Fibroblast of pulmonary artery (primary cell): Measurements from ENCODE around the gene MICAL2.

Source experiments
- DNase-seq: peaks from one replicate; pipeline ENCODE4 v3.0.0-alpha.2; 2010; ENCODE audit warnings: low read depth
- H3K4me3 ChIP-seq: replicated peaks from 2 replicates; pipeline ENCODE4 v1.5.1; 2011; ENCODE audit warnings: low read depth, mild to moderate bottlenecking, control low read depth, low read length, moderate library complexity
- TF ChIP-seq, protein P1 (sequence below): IDR thresholded peaks from 2 replicates; pipeline ENCODE4 v1.5.1; 2011; ENCODE audit warnings: mild to moderate bottlenecking, control low read depth, low read length, inconsistent platforms; ENCODE audit errors: missing control alignments

MICAL2 gene

DNA sequence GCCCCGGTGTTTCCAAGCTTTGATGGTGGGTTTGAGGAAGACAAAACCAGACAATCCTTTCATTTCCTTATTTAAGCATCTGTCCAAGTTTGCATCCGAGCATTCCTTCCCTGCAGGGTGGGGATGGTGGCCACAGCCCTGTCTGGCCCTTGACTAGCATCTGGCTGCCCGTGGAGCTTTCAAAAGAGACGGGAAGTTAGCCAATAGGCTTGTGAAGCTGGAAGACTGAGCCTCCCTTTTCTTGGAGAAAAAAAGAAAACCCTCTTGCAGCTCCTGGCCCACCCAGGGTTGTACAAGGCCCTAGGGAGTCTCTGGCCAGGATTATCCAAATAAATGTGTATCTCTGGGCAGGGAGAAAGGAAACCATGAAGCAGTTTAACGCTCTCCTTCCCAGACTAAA is 60.6 kb downstream of the MICAL2 start:
- H3K4me3 ChIP-seq, result no peak overlapping the region
- peak; percentile 85 for DNase-seq
- TF ChIP-seq, protein P1, sequence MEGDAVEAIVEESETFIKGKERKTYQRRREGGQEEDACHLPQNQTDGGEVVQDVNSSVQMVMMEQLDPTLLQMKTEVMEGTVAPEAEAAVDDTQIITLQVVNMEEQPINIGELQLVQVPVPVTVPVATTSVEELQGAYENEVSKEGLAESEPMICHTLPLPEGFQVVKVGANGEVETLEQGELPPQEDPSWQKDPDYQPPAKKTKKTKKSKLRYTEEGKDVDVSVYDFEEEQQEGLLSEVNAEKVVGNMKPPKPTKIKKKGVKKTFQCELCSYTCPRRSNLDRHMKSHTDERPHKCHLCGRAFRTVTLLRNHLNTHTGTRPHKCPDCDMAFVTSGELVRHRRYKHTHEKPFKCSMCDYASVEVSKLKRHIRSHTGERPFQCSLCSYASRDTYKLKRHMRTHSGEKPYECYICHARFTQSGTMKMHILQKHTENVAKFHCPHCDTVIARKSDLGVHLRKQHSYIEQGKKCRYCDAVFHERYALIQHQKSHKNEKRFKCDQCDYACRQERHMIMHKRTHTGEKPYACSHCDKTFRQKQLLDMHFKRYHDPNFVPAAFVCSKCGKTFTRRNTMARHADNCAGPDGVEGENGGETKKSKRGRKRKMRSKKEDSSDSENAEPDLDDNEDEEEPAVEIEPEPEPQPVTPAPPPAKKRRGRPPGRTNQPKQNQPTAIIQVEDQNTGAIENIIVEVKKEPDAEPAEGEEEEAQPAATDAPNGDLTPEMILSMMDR, result no peak

- TF ChIP-seq, protein P1, result no peak
- DNase-seq, result no peak
- H3K4me3 ChIP-seq, result no peak overlapping the region
Measured at GRCh38 chr11:12171921-12172320, 61.5 kb downstream of the MICAL2 start.

GRCh38 chr11:12172493-12173013 is 62.2 kb downstream of the MICAL2 start:
- TF ChIP-seq, protein P1, result no peak
- DNase-seq, result no peak
- no peak overlapping the region for H3K4me3 ChIP-seq

GRCh38 chr11:12173111-12173510 is 62.7 kb downstream of the MICAL2 start:
- TF ChIP-seq, protein P1, result no peak
- H3K4me3 ChIP-seq, result no peak overlapping the region
- no peak for DNase-seq

- no peak for DNase-seq
- no peak overlapping the region for H3K4me3 ChIP-seq
- TF ChIP-seq, protein P1, result no peak
Measured at GRCh38 chr11:12174128-12174476, 63.7 kb downstream of the MICAL2 start.

DNA sequence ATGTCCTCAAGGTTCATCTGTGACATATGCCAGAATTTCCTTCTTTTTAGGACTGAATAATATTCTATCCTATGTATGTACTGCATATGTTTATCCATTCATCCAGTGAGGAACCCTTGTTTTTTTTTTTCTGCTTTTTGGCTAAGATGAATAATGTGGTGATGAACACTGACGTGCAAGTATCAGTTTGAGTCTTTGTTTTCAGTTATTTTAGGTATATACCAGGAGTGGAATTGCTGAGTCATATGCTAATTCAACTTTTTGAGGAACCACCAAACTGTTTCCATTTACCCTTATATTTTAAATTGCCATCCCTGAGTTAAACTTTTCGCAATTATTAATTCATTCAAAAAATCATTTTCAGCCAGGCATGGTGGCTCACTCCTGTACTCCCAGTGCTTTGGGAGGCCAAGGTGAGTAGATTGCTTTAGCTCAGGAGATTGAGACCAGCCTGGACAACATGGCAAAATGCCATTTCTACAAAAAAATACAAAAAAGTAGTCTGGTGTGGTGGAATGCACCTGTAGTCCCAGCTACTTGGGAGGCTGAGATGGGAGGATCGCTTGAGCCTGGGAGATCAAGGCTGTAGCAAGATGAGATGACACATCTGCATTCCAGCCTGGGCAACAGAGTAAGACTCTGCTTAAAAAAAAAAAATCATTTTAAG is 64.2 kb downstream of the MICAL2 start:
- TF ChIP-seq, protein P1, result no peak
- H3K4me3 ChIP-seq, result no peak overlapping the region
- DNase-seq, result peak; percentile 55

- TF ChIP-seq, protein P1, result no peak
- peak; percentile 89 for DNase-seq
- no peak overlapping the region for H3K4me3 ChIP-seq
Measured at GRCh38 chr11:12175694-12176241, 65.4 kb downstream of the MICAL2 start.
